C4-2B (cell line): ENCODE results near the gene R3HCC1L.

Source experiments
- H3K27ac ChIP-seq: fragments of 450-650 bp; 2 replicates; pipeline ENCODE4 v1.5.1; 2017
- ZFX ChIP-seq: fragments of 450-650 bp; IDR thresholded peaks from 2 replicates; pipeline ENCODE4 v1.6.1; 2017
- TF ChIP-seq, protein P1 (sequence below): fragments of 450-650 bp; conservative IDR thresholded peaks from 2 replicates; pipeline ENCODE4 v1.5.1; 2017; ENCODE audit warnings: mild to moderate bottlenecking

Gene R3HCC1L

DNA sequence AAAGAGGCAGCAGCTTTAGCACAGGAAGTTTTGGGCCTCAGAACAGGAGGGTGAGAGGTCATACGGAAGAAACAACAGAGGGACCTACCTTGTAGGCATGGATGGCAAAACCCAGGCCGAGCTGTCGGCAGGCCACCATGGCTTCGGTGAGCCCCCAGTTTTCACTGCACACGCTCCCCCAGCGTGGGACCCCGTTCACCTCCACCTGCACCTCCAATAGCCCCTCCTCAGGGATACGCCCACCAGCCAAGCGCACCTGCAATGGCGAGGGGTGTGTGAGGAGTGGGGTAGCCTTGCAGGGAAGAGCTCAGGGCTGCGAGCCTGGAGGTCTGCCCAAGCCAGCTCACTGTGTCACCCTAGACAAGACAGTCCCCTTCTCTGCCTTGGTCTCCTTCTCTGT, 122.2 kb downstream of the R3HCC1L start:
- no peak overlapping the region for H3K27ac ChIP-seq
- TF ChIP-seq, protein P1, sequence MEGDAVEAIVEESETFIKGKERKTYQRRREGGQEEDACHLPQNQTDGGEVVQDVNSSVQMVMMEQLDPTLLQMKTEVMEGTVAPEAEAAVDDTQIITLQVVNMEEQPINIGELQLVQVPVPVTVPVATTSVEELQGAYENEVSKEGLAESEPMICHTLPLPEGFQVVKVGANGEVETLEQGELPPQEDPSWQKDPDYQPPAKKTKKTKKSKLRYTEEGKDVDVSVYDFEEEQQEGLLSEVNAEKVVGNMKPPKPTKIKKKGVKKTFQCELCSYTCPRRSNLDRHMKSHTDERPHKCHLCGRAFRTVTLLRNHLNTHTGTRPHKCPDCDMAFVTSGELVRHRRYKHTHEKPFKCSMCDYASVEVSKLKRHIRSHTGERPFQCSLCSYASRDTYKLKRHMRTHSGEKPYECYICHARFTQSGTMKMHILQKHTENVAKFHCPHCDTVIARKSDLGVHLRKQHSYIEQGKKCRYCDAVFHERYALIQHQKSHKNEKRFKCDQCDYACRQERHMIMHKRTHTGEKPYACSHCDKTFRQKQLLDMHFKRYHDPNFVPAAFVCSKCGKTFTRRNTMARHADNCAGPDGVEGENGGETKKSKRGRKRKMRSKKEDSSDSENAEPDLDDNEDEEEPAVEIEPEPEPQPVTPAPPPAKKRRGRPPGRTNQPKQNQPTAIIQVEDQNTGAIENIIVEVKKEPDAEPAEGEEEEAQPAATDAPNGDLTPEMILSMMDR: no peak
- no peak for TF ChIP-seq ZFX

DNA sequence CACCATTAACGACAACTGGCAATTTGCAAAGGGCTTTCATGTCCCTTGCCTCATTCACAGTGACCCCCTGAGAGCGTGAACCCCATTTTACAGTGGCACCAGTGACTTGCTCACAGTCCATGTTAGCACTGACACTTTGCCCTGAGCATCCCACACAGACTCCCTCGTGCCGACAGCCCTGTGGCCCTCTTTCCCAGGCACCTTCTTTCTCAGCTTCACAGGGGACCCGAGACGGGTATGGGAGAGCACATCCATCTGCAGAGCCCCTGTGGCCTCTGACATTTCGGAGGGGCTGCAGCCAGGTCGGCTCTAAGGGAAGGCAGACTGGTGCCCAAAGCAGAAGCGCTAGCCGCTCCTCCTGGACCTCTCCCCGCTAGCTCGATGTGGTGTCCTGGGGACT, 122.7 kb downstream of the R3HCC1L start:
- no peak for TF ChIP-seq ZFX
- H3K27ac ChIP-seq: no peak overlapping the region

DNA sequence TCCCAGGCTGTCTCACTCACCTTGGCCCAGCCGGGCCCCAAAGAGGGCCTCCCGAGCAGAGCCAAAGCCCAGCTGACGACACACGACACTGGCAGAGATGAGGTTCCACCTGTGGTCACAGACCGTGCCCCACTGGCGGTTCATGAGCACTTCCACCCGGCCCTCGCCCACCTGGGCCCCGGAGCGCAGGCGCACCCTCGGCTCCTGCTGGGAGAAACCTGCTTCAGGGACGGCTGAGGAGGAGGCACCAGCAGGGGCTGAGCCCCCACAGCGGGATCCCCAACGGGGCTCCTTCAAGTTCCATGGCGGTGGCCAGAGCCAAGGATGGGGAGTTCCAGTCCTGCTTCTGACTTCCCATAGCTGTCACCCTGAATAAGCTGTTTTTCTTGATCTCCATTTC, 123.5 kb downstream of the R3HCC1L start:
- no peak for TF ChIP-seq ZFX
- TF ChIP-seq, protein P1: no peak
- no peak overlapping the region for H3K27ac ChIP-seq

DNA sequence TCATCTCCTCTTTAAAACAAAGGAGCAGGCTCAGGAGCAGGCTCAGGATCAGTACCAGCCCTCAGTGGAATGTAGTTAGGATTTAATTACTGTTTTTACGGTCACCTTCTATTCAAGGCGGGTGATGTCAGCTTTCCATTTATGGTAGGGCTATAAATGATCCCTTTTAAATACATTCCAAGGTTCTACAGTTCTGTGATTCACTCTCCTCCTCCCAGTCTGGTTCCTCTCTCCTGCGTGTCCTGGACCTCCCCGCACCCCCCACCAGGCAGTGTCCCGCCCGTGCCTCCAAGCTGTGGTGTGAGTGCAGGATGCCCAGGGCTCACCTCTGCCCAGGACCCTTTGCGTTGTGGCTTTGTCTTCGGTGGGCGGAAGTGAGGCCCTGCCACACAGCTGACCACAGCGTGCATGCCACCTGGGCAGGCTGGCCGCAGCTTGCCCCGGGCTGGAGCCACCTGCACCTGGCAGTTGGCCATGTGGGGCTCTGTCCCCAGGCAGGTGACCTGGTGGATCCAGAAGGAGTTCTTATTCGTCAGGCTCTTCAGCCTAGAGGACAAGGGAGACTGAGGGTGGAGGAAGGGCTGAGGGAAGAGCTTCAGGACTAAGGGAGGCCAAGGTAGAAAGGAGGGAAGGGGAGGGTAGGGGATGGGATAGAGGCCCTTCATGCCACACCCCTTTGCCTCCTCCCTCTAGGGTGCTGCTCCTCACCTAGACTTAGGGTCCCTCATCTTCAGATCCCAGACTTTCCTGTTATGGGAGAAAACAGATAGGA, 124.4 kb downstream of the R3HCC1L start:
- no peak for TF ChIP-seq ZFX
- TF ChIP-seq, protein P1: no peak
- no peak overlapping the region for H3K27ac ChIP-seq

- TF ChIP-seq ZFX: no peak
- TF ChIP-seq, protein P1: no peak
These were observed 125.3 kb downstream of the R3HCC1L start for GRCh38 chr10:98259606-98260315.

GRCh38 chr10:98260350-98260749, 125.9 kb downstream of the R3HCC1L start:
- TF ChIP-seq ZFX: no peak
- TF ChIP-seq, protein P1: no peak
- H3K27ac ChIP-seq: no peak overlapping the region

More at GRCh38 chr10:98259606-98260315, 125.3 kb downstream of the R3HCC1L start:
- H3K27ac ChIP-seq: no peak overlapping the region

GRCh38 chr10:98260752-98261151, 126.3 kb downstream of the R3HCC1L start:
- no peak overlapping the region for H3K27ac ChIP-seq
- TF ChIP-seq, protein P1: no peak
- TF ChIP-seq ZFX: no peak; the same call in 1 of the 2 replicates
